OCI-LY3 (cell line): Measurements from ENCODE around the gene LTC4S.

Experiments
- CTCF ChIP-seq: fragments of 200-600, 300-600 bp; sonication (generic); IDR thresholded peaks from 2 replicates; pipeline ENCODE4 v1.5.1; 2014; ENCODE audit warnings: antibody characterized with exemption, low read length, low read depth
- EZH2phosphoT487 ChIP-seq: fragments of 200-600 bp; shearing (Covaris generic); IDR thresholded peaks from 2 replicates; pipeline ENCODE4 v1.6.1; 2018; ENCODE audit warnings: antibody characterized with exemption, mixed run types, low read depth

- TF ChIP-seq CTCF = no peak
- no peak for TF ChIP-seq EZH2phosphoT487
These were observed 6.4 kb downstream of the LTC4S start for GRCh38 chr5:179800071-179800695.
